Muscle layer of duodenum (tissue), 2 donors: ENCODE measurements around the gene TLE1.

Experiments
- H3K27ac ChIP-seq: one replicate; pipeline ENCODE4 v1.7.0; 2013; ENCODE audit warnings: mild to moderate bottlenecking, low read length
- H3K27me3 ChIP-seq: one replicate; pipeline ENCODE4 v1.7.0; 2013; ENCODE audit warnings: low read depth, mild to moderate bottlenecking, control low read depth, low read length
- H3K36me3 ChIP-seq, 2 donors: one replicate each; pipeline ENCODE4 v1.7.0; 2013; ENCODE audit warnings: low read length in 2 of 2, control low read depth in 1 of 2, mild to moderate bottlenecking in 1 of 2; ENCODE audit not compliant: insufficient read depth in 2 of 2, control insufficient read depth in 1 of 2
- H3K4me1 ChIP-seq, 2 donors: one replicate each; pipeline ENCODE4 v1.7.0; 2013; ENCODE audit warnings: low read length in 2 of 2, mild to moderate bottlenecking in 2 of 2, control low read depth in 1 of 2, moderate library complexity in 1 of 2; ENCODE audit not compliant: insufficient read depth in 2 of 2, control insufficient read depth in 1 of 2
- H3K4me3 ChIP-seq, 2 donors: one replicate each; pipeline ENCODE4 v1.7.0; 2013; ENCODE audit warnings: low read length in 2 of 2, low read depth in 1 of 2, mild to moderate bottlenecking in 1 of 2
- H3K9me3 ChIP-seq, 2 donors: one replicate each; pipeline ENCODE4 v1.7.0; 2013; ENCODE audit warnings: low read length in 2 of 2, control low read depth in 1 of 2, mild to moderate bottlenecking in 1 of 2; ENCODE audit not compliant: control insufficient read depth in 1 of 2
- donor health status: healthy.

The TLE1 gene

DNA sequence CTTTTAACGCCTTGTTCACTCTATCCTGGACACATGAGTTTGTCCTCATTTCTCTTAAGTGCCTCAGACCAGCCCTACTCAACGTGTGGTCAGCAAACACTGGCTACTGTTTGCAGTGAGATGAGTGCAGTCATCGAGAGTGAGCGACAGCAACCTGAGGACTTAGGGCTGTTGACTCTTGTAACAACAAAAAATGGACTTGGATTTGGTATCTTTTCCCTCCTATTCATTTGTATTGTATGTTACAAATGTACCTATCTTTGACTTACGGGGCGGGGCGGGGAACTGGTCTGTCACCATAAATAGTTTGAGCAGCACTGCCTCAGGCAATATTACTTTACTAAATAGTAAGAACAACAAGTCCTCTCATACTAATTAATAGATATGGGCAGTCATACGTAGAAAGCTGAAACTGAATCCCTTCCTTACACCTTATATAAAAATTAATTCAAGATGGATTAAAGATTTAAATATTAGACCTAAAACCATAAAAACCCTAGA is 84.1 kb downstream of the TLE1 start:
- Histone ChIP-seq H3K9me3 (no peaks in the 10 kb centered on the region), H3K27ac (no peak overlapping the region), H3K4me1 (peaks cover 5 to 20% of the 10 kb centered on the region in 2 donors), H3K36me3 (peaks cover 5% of the 10 kb centered on the region in 2 donors), H3K4me3 (no peak overlapping the region), H3K27me3 (no peaks in the 10 kb centered on the region)

DNA sequence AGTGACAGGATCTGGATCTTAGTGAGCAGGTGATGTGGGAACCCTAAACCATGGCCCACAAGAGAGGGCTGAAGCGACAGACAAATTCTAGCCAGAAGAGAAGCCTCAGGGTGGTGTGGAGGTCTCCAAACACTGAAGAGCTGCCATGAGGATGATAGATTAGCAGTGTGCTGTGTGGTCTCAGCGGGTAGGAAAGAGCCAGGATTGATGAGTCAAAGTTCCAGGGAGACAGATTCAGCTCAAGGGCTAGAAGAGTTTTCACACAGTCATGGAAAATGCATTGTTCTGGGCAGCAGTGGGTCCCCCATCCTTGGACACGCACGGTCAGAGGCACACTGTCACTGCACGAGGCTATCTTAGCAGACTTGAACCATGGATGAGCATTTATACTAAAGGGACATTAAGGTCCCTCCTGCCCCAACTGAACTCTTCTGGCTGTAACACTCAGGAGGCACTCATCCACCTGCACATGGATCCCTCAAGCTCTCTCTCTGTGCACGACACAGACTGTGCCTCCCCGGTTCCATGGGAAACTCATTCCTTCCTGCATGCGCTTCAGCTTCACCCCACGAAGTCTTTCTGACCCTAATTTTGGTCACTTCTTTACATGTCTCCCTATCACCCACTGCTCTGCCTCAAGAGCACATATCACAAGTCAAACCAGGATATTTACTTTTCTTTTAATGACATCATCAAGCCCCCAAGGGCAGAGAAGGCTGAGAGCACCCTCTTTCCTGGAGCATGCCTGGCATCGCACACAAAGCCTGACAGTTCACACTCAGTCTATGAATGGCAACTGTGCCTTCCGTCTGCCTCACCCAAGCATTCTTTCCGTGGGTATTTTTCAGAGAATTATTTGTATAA is 84.8 kb downstream of the TLE1 start:
- H3K27ac ChIP-seq = no peak overlapping the region
- no peak overlapping the region for H3K4me3 ChIP-seq
- H3K36me3 ChIP-seq = peaks cover 5% of the 10 kb centered on the region in 2 donors
- H3K4me1 ChIP-seq = peaks cover 5 to 16% of the 10 kb centered on the region in 2 donors
- no peaks in the 10 kb centered on the region for H3K27me3 ChIP-seq
- no peaks in the 10 kb centered on the region for H3K9me3 ChIP-seq

DNA sequence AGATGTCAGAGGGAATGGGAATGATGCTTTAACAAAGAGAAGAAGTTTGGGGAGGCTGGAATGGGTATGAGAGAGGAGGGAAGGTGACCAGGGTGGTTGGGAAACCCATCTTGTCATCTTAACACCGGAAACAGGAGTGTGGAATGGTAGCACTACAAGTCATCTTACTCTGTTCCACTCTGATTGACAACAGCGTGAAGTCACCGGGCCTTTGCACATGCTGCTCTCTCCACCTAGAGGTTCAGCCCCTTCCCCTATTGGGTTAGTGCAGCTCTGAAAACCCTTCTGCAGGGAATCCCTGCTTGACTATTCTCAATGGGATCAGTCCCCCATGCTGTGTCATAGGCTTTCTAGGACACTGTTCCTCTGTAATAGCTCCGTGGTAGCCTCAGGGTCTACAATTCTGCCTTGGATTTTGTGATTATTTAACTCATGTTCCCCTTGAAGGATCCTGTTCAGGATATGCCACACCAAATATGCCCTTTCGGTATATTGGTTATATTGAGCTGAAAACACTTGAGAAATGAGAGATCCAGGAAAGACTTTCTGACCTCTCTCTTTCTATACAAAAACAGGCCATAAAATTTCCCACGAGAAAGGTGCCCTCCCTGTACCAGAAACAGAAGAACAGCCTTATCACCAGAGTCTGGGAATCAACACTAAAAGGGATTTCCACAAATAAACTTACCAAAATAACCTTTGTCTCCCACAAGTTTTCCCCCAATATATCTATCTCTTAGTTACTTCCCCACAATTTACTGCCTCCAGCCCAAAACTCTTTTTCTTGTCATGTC is 86.3 kb downstream of the TLE1 start:
- Histone ChIP-seq H3K4me3 (no peak overlapping the region), H3K27me3 (no peaks in the 10 kb centered on the region), H3K9me3 (no peaks in the 10 kb centered on the region), H3K36me3 (peaks cover 5% of the 10 kb centered on the region in 2 donors), H3K27ac (no peak overlapping the region), H3K4me1 (peaks cover 5 to 14% of the 10 kb centered on the region in 2 donors)

DNA sequence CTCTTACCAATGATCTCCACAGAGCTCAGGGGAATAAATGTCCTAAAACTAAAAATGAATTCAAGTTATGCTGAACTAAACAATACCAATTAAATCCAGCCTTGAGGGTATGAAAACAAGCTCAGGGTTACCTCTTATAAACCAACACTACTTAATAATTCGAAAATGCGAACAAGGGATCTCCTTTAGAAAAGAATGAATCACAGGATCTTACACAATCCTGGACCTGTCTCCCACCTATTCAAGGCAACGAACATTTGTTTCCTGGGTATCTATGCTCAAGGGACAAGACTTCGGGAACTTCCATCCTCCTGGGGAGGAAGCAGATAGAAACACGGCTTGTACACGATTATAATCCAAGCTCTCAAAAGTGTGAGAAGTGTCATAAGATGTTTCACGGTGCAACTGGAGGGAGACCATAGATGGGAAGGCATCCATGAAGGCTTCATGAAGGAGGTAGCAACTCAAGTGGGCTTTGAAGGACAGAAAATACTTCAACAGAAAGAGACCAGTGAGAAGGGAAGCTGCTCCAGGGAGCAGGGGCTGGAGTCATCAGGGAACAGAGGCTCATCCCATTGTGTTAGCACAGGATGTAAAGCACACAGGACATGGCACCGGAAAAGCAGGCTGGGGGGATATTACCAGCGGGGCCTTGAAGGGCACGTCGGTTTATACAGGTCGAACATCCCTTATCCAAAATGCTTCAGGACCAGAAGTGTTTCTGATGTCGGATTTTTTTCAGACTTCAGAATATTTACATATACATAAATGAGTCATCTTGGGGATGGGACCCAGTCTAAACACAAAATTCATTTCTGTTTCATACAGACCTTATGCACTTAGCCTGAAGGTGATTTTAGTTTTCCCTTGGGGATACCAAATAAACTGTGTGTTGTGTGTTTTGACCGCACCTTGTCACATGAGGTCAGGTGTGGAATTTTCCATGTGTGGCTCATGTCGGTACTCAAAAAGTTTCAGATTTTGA is 87.4 kb downstream of the TLE1 start:
- Histone ChIP-seq H3K4me1 (peaks cover 5 to 14% of the 10 kb centered on the region in 2 donors), H3K9me3 (no peaks in the 10 kb centered on the region), H3K27ac (no peak overlapping the region), H3K27me3 (no peaks in the 10 kb centered on the region), H3K4me3 (no peak overlapping the region), H3K36me3 (peaks cover 0 to under 1% of the 10 kb centered on the region in 2 donors)

DNA sequence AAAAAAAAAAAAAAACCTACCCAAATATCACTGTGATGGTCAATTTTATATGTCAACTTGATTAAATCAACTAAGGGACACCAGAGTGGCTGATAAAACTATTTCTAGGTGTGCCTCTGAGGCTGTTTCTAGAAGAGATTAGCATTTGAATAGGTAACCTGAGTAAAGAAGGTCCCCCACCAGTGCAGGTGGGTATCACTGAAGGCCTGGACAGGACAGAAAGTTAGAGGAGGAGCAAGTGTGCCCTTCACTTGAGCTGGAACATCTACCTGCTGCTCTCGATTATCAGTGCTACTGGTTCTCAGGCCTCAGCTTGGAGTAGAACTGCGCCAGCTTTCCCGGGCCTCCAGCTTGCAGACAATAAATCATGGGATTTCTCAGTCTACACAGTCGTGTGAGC is 88.7 kb downstream of the TLE1 start:
- no peaks in the 10 kb centered on the region for H3K9me3 ChIP-seq
- no peak overlapping the region for H3K27ac ChIP-seq
- H3K36me3 ChIP-seq = peaks cover 0 to 3% of the 10 kb centered on the region in 2 donors
- H3K4me3 ChIP-seq = no peak overlapping the region
- peaks cover 5 to 14% of the 10 kb centered on the region in 2 donors for H3K4me1 ChIP-seq
- no peaks in the 10 kb centered on the region for H3K27me3 ChIP-seq

DNA sequence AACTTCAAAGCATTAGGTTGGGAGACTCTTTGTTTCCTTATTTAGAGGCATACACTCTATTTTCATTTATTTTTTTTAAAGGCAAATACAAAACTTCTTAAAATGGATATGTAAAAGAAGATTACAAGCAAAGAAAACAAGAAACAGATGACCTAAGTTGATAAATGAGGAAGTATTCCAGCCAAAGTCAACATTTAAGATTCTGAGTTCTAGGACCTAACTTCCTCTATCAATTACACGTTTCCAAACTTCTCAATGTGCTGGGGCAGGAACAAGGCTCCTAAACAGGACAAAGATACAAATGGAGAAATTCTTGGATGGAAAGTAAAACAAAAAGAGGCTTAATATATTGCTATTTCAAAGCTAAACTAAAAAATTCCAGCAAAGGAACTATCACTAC is 89.5 kb downstream of the TLE1 start:
- Histone ChIP-seq H3K4me3 (no peak overlapping the region), H3K27me3 (no peaks in the 10 kb centered on the region), H3K4me1 (peaks cover 5 to 14% of the 10 kb centered on the region in 2 donors), H3K9me3 (no peaks in the 10 kb centered on the region), H3K36me3 (peaks cover 0 to 3% of the 10 kb centered on the region in 2 donors), H3K27ac (peak overlapping the region; percentile 36)

DNA sequence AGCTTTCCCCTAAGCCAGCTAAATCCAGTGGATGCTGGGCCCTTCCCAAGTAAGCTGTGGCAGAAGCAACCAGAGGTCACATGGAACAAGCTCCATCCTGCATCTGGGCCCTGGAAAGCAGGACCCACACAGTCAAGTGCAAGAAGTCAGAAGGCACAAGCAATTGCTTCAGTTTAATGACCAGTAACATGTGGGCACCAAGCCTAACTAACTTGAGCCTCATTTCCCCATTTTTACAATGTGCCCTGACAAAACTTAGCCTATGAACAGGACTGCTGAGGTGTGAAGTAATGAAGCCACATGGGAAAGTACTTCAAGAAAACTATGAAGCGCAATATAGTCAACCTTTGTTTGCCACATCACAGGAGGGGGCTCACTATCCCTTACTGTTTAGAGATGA is 90.5 kb downstream of the TLE1 start:
- no peaks in the 10 kb centered on the region for H3K27me3 ChIP-seq
- H3K9me3 ChIP-seq = no peaks in the 10 kb centered on the region
- no peak overlapping the region for H3K27ac ChIP-seq
- H3K4me1 ChIP-seq = peaks cover 5 to 14% of the 10 kb centered on the region in 2 donors
- H3K4me3 ChIP-seq = no peak overlapping the region
- peaks cover 0 to 3% of the 10 kb centered on the region in 2 donors for H3K36me3 ChIP-seq

DNA sequence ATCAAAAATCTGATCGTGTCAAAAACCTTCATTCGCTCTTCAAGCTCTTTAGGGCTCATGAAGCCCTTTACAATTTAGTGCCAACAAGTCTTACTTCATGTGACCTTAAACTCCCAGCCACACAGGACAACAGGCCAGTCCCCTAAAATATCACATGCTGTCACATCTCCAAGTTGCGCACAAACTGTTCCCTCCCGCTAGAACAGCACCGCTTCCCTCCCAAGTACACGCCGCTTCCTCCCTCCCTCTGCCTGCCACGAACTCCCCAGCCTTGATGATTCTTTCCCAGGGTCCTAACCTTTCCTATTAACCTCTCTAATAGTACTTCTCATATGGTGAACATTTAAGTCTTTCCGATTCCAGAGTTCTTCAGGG is 91.2 kb downstream of the TLE1 start:
- Histone ChIP-seq H3K9me3 (no peaks in the 10 kb centered on the region), H3K4me1 (peaks cover 5 to 14% of the 10 kb centered on the region in 2 donors), H3K27me3 (no peaks in the 10 kb centered on the region), H3K36me3 (peaks cover 0 to 3% of the 10 kb centered on the region in 2 donors), H3K4me3 (no peak overlapping the region), H3K27ac (no peak overlapping the region)

DNA sequence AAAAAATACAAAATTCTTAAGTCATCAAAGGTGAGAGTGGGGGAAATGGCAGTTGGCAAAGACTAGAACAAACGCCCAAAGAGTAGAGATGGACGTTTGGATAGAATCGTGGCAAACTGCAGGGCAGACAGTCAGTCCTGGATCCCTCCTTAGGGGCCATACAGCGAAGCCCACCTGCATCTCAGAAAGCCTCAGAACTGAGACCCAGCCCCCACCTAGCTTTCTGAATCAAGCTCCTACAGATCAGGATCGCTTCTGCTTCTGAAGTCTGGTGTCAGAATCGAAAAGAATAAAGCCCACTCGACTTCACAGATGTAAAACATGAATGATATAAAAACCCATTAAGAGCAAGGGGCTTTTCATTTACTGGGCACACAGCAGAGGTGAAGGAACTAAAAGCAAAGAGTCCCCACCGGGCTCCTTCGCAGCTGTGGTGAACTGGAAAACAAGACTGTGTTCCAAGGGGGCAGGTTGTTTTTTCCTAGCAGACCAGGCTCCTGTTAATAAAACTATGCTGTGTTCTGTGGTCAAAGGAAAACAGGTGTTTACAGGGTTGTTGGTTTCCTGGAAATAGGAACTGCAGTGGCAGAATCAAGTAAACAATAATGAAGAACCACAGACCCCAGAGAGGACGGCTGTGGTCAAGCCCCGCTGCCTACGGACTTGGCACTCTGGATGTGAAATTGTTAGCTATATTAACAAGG is 91.8 kb downstream of the TLE1 start:
- H3K4me3 ChIP-seq = no peak overlapping the region
- H3K27ac ChIP-seq = no peak overlapping the region
- no peaks in the 10 kb centered on the region for H3K27me3 ChIP-seq
- no peaks in the 10 kb centered on the region for H3K9me3 ChIP-seq
- H3K36me3 ChIP-seq = peaks cover 0 to 3% of the 10 kb centered on the region in 2 donors
- H3K4me1 ChIP-seq = peaks cover 5 to 14% of the 10 kb centered on the region in 2 donors

DNA sequence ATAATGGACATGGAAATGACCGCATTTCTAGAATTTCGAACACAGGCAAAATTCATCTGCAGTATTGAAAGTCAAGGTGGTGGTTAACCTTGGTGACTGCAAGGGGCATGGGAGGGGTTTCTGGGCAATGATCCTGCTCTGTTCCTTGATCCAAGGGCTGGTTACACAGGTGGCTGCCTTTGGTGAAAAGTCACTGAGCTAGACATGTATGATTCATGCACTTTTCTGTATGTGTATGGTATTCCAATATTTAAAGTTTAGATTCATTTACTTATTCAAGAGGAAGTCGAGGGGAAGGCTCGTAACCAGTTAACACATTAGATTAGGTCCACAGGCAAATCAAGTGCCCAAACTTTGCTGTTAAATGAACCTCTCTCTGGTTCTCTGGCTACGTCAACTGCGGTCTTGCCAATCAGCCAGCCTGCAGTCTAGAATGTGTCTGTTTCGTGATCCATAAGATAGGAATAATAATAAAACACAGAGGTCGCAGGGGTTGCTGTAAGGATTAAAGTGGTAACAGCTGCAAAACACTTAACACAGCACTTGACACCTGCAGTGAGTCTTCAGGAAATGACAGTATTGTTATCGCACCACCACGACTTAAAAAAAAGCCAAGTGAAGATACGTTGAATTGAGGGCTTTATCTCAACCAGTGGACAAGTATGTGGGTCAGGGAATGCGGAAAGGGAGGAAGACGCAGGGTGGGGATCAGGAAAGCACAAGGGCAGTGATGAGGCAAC is 92.5 kb downstream of the TLE1 start:
- no peaks in the 10 kb centered on the region for H3K27me3 ChIP-seq
- peaks cover 0 to 3% of the 10 kb centered on the region in 2 donors for H3K36me3 ChIP-seq
- H3K4me3 ChIP-seq = no peak overlapping the region
- H3K9me3 ChIP-seq = no peaks in the 10 kb centered on the region
- no peak overlapping the region for H3K27ac ChIP-seq
- peaks cover 5 to 14% of the 10 kb centered on the region in 2 donors for H3K4me1 ChIP-seq
